ENCODE results near the gene LDB3.

The LDB3 gene

GRCh38 chr10:86705905-86706304 lies 37.6 kb downstream of the LDB3 start:
- H3K9me2 ChIP-seq (replicated peaks; ENCODE audit: control insufficient read depth, low read length), result no peaks in the 10 kb centered on the region
- no peak overlapping the region for H3K27ac ChIP-seq (ENCODE audit: low read depth, low read length)
- H3F3A ChIP-seq (ENCODE audit: control insufficient read depth, insufficient read depth), result no peaks in the 10 kb centered on the region
- no peaks in the 10 kb centered on the region for H3K36me3 ChIP-seq (ENCODE audit: control insufficient read depth, low read length)
- no peak for TF ChIP-seq EZH2phosphoT487 (IDR thresholded peaks at IDR 0.05; ENCODE audit: borderline replicate concordance, low read length)
- no peak for TF ChIP-seq CTCF (IDR thresholded peaks at IDR 0.05; ENCODE audit: low read depth, low read length, poor library complexity, severe bottlenecking)
- no peaks in the 10 kb centered on the region for H3K27me3 ChIP-seq (ENCODE audit: control insufficient read depth, low read length)
- peaks cover 4% of the 10 kb centered on the region for H3K4me1 ChIP-seq (ENCODE audit: control insufficient read depth, low read length)
- H4K20me1 ChIP-seq (ENCODE audit: control insufficient read depth, insufficient read depth, low read depth, low read length), result no peaks in the 10 kb centered on the region
- no peak overlapping the region for H3K4me2 ChIP-seq (ENCODE audit: low read length)
- no peaks in the 10 kb centered on the region for H3K79me2 ChIP-seq (ENCODE audit: control insufficient read depth, low read length)
- H3K4me3 ChIP-seq (ENCODE audit: low read length), result no peak overlapping the region
- H3K9me3 ChIP-seq (ENCODE audit: control insufficient read depth, insufficient read depth, low read length), result no peaks in the 10 kb centered on the region

GRCh38 chr10:86706401-86706841 lies 38.1 kb downstream of the LDB3 start:
- no peaks in the 10 kb centered on the region for H3F3A ChIP-seq (ENCODE audit: control insufficient read depth, insufficient read depth)
- no peak overlapping the region for H3K27ac ChIP-seq (ENCODE audit: low read depth, low read length)
- H3K27me3 ChIP-seq (ENCODE audit: control insufficient read depth, low read length), result no peaks in the 10 kb centered on the region
- no peaks in the 10 kb centered on the region for H3K79me2 ChIP-seq (ENCODE audit: control insufficient read depth, low read length)
- no peaks in the 10 kb centered on the region for H3K36me3 ChIP-seq (ENCODE audit: control insufficient read depth, low read length)
- H3K9me3 ChIP-seq (ENCODE audit: control insufficient read depth, insufficient read depth, low read length), result no peaks in the 10 kb centered on the region
- H3K9me2 ChIP-seq (replicated peaks; ENCODE audit: control insufficient read depth, low read length), result no peaks in the 10 kb centered on the region
- no peak overlapping the region for H3K4me2 ChIP-seq (ENCODE audit: low read length)
- TF ChIP-seq EZH2phosphoT487 (IDR thresholded peaks at IDR 0.05; ENCODE audit: borderline replicate concordance, low read length), result no peak
- no peak for TF ChIP-seq CTCF (IDR thresholded peaks at IDR 0.05; ENCODE audit: low read depth, low read length, poor library complexity, severe bottlenecking)
- H4K20me1 ChIP-seq (ENCODE audit: control insufficient read depth, insufficient read depth, low read depth, low read length), result no peaks in the 10 kb centered on the region
- no peak overlapping the region for H3K4me3 ChIP-seq (ENCODE audit: low read length)
- peaks cover 5% of the 10 kb centered on the region for H3K4me1 ChIP-seq (ENCODE audit: control insufficient read depth, low read length)

GRCh38 chr10:86706977-86707376 lies 38.7 kb downstream of the LDB3 start:
- no peak overlapping the region for H3K4me2 ChIP-seq (ENCODE audit: low read length)
- no peak for TF ChIP-seq EZH2phosphoT487 (IDR thresholded peaks at IDR 0.05; ENCODE audit: borderline replicate concordance, low read length)
- no peak for TF ChIP-seq CTCF (IDR thresholded peaks at IDR 0.05; ENCODE audit: low read depth, low read length, poor library complexity, severe bottlenecking)
- no peaks in the 10 kb centered on the region for H4K20me1 ChIP-seq (ENCODE audit: control insufficient read depth, insufficient read depth, low read depth, low read length)
- H3K79me2 ChIP-seq (ENCODE audit: control insufficient read depth, low read length), result no peaks in the 10 kb centered on the region
- peaks cover 8% of the 10 kb centered on the region for H3K4me1 ChIP-seq (ENCODE audit: control insufficient read depth, low read length)
- no peaks in the 10 kb centered on the region for H3F3A ChIP-seq (ENCODE audit: control insufficient read depth, insufficient read depth)
- H3K4me3 ChIP-seq (ENCODE audit: low read length), result no peak overlapping the region
- no peaks in the 10 kb centered on the region for H3K9me2 ChIP-seq (replicated peaks; ENCODE audit: control insufficient read depth, low read length)
- no peaks in the 10 kb centered on the region for H3K9me3 ChIP-seq (ENCODE audit: control insufficient read depth, insufficient read depth, low read length)
- no peak overlapping the region for H3K27ac ChIP-seq (ENCODE audit: low read depth, low read length)
- H3K36me3 ChIP-seq (ENCODE audit: control insufficient read depth, low read length), result no peaks in the 10 kb centered on the region
- H3K27me3 ChIP-seq (ENCODE audit: control insufficient read depth, low read length), result peaks cover 1% of the 10 kb centered on the region; the same call in 1 of the 2 replicates

All from DOHH2 (cell line).